Stimulated activated CD4-positive, alpha-beta T cell treated with anti-CD3 and anti-CD28 coated beads, Interleukin-4, amount 100 ng/mL, for 4 hours (primary cell): ENCODE measurements around the gene LAD1.

Source experiments
- DNase-seq, 2 experiments: peaks; one replicate each; pipeline ENCODE4 v3.0.0-alpha.2; 2020

LAD1 gene, protein sequence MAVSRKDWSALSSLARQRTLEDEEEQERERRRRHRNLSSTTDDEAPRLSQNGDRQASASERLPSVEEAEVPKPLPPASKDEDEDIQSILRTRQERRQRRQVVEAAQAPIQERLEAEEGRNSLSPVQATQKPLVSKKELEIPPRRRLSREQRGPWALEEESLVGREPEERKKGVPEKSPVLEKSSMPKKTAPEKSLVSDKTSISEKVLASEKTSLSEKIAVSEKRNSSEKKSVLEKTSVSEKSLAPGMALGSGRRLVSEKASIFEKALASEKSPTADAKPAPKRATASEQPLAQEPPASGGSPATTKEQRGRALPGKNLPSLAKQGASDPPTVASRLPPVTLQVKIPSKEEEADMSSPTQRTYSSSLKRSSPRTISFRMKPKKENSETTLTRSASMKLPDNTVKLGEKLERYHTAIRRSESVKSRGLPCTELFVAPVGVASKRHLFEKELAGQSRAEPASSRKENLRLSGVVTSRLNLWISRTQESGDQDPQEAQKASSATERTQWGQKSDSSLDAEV

DNA sequence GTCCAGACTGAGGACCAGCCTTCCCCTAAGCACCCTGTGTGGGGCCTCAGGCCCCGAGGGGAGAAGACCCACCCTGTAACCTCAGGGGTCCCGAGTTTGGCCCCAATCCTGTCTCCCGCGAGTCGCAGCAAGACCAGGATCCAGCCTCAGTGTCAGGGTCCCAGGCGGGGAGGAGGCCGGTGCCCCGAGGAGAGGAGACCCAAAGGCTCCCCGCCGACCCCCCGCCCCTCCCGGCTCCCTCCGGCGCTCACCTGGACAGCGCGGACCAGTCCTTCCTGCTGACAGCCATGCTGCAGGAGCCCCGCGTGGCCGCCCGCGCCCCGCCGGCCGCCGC lies at the start of gene LAD1:
Gene LAD1 (minus strand): TSS at position 307 of the 334 bp plus-strand sequence. CDS start 18 bp downstream, at position 289.
- DNase-seq: no peak

DNA sequence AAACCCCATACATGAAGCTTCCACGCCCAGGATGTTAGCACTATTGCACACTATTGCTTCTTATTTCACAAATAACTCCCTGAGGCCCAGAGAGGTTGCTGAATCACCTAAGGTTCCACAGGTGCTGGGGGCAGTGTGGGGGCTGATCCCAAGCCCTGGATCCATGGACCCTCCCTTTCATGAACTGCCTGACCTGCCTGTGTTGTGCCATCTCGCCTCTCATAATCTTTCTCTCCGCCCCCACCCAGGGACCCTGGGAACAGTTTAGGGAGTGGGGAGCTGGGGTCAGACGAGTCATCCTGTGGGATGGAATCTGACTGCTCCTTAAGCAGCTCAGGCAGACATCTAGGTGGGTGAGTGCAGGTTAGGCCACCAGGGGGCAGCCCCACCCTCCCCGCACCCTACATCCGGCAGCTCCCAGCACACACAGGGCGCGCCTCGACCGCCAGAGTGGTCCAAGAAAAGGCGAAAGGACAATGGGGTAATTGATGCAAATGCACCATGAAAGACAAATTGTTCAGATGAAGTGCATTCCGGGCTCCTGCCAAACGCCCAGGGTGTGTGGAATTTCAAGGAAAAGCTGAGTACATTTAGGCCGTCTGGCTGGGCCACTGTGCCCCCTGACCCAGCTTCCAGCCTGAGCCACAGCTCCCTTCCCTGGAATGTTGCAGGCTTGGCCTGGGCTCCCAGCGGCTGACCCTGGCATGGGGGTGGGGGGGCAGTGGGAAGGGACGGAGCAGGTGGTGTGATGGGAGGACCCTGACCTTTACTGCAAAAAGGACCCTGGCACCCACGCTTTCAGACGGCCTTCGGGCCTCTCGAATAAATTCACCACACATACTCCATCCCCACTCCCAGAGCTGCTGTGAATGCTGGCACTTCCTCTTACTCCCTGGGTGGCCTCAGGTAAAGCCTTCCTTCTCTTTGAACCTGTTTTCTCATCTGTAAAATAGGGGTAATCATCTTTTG lies 49.1 kb upstream of the LAD1 start:
- DNase-seq: peak; percentile 35 to 59

- no peak for DNase-seq
These were observed 46.2 kb upstream of the LAD1 start for GRCh38 chr1:201445310-201445709.

- no peak for DNase-seq
These were observed 45.7 kb upstream of the LAD1 start for GRCh38 chr1:201444792-201445191.

DNA sequence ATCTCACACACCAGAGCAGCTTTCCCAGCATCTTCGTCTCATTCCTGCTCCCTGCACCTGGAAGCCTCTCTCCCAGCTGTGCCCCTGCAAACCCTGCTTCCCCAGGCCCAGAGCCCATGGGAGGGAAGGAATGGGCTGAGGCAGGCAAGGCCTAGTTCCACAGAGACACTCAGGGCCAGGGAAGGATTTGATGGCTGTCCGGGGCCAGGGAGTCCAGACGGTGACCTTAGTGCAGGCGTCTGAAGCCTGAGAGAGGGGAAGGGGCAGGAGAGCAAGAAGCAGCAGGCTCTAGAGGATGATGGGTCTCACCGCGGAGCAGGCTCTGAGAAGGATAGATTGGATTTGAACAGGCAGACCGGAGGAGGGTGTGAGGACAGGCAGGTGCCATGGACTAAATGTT lies 44.6 kb upstream of the LAD1 start:
- DNase-seq: no peak

DNA sequence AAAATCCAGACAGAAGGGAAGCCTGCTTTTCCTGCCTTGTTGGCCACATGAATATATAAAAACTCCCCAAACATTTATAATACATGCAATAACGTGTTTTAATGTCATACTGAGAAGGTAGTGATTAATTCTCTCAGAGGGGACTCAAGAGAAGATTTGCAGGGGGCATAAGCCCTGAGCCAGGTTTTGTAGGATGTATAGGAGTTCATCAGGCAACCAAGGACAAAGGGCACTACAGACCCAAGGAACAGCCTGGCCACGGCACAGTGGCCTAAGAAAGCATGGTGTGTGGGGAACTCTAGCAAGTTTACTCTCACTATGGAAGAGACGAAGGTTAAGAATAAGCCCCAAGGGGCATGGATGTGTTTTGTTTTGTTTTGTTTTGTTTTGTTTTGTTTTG lies 37.8 kb upstream of the LAD1 start:
- DNase-seq: no peak

DNA sequence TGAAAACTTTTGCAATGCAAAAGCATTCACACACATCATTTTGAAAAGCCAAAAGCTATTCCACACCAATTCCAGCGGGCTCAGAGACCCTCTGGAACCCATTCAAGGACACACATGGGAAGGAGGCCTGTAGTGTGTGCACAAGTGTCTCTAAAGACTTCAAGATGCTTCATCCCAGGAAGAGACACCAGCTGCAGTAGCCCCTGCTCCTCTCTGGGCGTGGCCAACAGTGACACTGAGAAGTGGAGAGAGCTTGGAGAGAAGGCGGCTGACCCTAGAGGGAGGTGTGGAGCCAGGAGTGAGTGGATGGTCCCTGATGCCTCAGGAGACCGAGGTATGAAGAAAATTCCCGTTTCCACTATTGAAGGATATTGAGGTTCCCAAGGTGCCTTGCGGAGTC lies 37.3 kb upstream of the LAD1 start:
- DNase-seq: no peak

GRCh38 chr1:201434266-201434665 lies 35.1 kb upstream of the LAD1 start:
- no peak for DNase-seq

DNA sequence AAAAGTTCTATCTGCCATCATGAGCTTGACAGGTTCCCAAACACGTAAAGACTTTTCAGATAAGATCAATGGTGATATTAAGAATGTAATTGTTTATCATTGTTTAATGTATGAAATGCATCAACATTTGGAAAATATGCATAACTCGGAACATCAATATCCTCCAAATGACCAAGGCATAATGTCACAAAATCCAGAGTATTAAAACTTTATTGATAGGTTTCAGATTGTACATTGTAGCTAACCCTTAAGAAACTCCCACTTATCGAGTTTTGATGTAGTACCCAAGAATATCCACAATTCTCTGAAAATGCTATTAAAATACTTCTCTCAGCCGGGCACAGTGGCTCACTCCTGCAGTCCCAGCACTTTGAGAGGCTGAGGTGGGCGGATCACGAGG lies 34.5 kb upstream of the LAD1 start:
- no peak for DNase-seq

DNA sequence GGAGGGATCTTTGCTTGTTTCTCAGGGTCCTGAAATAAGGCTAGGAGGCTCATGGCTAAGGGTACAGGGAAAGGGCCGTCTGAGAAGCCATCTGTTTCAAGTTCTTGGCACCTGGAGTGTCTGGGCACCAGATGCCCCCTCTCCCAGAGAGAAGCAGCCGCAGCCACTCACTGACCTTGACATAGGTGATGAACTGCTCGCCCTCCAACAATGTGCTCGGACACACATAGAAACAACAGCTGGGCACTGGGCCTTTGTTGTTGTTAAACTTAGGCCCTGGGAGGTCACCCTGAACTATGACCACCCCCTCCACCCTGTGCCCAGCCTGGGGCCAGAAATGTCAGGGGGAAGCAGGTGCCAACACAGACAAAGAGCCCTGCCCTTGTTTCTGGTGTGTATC lies 31.7 kb upstream of the LAD1 start:
- DNase-seq: no peak

GRCh38 chr1:201429736-201430501 lies 30.8 kb upstream of the LAD1 start:
- no peak for DNase-seq

- DNase-seq: no peak
These were observed 28.8 kb upstream of the LAD1 start for GRCh38 chr1:201427963-201428362.

DNA sequence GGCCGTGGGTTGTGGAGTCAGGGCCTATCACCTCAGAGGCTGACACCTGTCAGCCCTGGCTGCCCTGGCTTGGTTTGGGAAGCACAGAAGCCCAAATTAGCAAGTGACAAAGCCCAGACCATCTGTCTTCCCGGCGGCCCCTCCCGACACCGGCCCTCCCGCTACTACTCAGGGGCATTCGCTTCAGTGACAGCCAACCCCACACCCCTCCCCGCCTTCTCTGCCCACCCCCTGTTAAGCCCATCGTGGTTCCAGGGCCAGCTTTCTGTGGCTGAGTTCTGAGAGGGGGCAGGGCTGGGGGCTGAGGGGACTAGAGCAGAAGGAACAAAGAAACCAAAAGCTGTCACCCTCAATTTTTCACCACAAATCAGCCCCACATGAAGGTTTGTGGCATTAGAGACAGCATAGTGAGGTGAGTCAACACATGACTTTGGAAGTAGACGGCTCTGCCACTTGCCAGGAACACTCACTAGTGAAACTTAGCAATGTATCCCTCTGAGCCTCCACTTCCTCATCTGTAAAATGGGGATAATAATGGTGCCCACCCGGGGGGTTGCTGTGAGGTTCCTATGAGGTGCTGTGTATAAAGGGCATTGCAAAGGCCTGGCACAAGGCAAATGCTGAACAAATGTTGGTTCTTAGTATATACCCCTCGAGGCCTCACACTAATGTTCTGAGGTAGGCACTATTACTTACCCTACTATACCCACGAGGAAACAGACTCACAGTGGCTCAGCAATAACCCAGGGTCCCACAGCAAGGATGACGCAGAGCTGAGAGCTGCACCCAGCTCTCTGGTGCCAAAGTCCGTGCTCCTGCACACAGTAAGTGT lies 27.6 kb upstream of the LAD1 start:
- DNase-seq: no peak

DNA sequence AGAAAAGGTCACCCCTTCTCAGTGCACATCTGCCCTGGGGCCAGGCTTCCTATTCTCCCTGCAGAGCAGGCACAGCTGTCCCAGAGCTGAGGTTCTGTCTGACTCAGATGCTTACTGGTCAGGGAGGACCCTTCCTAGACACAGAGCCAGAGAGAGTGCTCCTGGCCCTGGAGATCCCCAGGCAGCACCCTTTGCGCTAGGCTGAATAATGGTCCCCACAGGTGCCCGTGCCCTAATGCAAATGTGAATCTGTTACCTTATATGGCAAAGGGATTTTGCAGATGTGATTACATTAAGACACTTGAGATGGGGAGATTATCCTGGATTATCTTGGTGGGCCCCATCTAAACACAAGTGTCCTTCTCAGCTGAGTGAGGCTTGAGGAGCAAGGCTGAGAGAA lies 25.0 kb upstream of the LAD1 start:
- no peak for DNase-seq

GRCh38 chr1:201423655-201424054 lies 24.5 kb upstream of the LAD1 start:
- DNase-seq: no peak

DNA sequence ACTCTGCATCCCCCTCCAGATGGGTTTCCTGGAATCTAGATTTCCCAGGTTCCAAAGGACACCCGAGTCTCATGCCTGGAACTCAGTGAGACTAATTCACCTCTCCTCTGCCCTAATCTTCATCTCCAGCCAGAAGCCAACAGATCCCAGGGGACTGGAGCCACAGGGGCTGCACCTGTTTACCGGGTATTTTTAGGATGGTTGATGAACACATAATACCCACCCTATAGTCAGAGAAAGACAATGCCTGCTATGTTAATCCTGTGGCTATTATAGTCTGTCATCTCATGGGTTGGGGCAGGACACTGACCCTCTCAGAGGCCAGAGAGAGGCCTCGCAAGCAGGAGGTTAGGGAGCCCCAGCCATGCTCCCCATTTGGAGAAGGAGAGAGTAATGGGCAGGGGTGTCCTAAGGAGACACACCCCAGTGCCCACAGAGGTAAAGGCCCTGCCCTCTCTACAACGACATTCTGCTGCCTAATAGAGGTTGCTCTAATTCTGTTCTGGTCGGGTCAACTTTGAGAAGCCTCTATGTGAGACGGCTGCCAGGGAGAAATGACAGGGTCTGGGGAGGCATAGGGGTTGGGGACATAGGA lies 23.4 kb upstream of the LAD1 start:
- no peak for DNase-seq

GRCh38 chr1:201422026-201422425 lies 22.9 kb upstream of the LAD1 start:
- DNase-seq: no peak

- DNase-seq: no peak
These were observed 21.9 kb upstream of the LAD1 start for GRCh38 chr1:201421041-201421440.

GRCh38 chr1:201420608-201421002 lies 21.5 kb upstream of the LAD1 start:
- DNase-seq: no peak

DNA sequence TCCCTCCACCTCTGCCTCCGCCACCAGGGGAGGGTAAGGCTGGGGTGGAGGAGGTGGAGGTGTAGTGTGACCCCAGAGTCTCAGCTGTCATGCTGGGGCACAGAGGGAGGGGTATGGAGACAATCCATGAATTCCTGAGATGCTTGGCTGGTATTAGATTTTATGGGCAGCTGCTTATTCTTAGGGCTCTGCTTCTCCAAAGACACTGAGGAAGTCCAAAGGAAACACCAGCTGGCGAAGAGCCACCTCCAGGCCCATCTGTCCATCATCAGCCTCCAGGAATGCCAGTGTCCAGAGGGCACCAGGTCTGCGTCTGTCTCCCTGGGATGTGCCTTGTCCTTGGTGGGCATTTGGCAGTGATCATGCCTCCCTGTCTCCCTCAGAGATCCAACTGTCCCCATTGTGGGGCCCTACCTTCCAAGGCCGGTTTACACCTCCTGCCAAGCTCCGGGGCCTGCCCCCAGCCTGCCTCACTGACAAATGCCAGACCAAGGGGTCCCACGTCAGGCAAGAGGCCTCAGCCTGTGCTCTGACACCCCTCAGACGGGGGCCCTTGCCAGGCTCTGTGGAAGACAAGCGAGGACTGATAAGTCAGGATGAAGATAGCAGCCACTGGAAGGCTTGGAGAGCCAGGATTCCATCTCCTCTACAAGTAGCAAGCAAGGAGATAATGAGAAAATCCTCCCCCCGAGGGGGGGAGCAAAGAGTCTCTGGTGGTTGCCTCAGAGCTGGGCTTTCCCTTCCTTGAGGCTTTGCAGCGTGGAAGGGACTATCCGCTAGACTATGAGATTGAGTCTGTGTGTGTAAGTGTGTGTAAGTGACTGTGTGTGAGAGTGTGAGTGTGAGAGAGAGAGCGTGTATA lies 20.9 kb upstream of the LAD1 start:
- no peak for DNase-seq

- no peak for DNase-seq
These were observed 20.1 kb upstream of the LAD1 start for GRCh38 chr1:201419256-201419655.
